Measurements from ENCODE around the gene HTRA3. TPM values are rescaled to one million over a fixed set of nuclear protein-coding genes. Genes with fewer than 3 reads are reported as not detected.

The HTRA3 gene
- total and polyA plus RNA-seq, 2 of the 4 experiments (the other 2 are of a cell fraction), result 1.3 to 9.5 TPM

DNA sequence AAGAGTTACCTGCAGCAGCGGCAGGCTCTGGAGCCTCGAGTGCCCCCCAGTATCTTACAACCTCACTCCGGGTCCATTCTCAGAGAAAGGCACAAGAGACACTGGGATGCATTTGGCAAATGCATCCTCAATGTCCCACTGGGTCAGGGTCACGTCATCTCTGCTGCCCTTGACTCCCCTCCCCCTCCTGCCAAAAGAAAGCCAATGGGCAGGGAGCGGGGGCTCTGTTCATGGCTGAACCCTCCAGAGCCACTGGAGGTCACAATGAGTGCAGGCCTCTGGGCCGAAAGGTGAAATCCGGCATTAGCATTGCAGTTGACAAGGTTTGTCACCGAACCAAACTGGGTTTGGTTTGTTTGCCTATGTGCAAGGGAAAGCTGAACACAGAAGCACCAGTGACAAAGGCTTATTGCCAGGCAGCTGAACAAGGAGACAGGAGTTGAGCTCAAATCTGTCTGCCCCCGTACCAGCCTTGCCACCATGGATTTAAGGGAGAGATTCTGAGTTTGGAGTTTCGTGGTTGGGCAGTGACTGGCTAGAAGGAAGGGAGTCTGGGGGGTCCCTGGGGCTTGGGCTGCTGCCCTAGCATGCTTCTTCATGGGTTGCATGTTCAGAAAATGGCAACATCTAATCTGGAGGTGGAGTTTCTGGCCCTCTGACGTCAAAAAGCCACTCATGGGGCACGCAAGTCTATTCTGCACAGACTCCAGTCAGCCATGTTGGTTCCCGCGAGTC, 64.3 kb downstream of the HTRA3 start:
- in situ Hi-C loops (cut with MboI; ENCODE audit: low sequenced_read_pairs), result no loop called here
- no peak for ATAC-seq (ENCODE audit: low read depth)

More for the DNA sequence above, 64.3 kb downstream of the HTRA3 start:
- Histone ChIP-seq H2BK20ac (ENCODE audit: low read depth, low read length) (no peak overlapping the region), H3K56ac (ENCODE audit: extremely low read depth, insufficient read depth, low read length) (no peak overlapping the region), H3K36me3 (ENCODE audit: control insufficient read depth, insufficient read depth, low read length) (no peaks in the 10 kb centered on the region), H3K9me3 (ENCODE audit: control insufficient read depth, insufficient read depth, low read length) (peaks cover 5% of the 10 kb centered on the region), H3K9ac (ENCODE audit: low read depth, low read length) (no peak overlapping the region), H3K4me3 (ENCODE audit: insufficient read depth, low read depth, low read length) (no peak overlapping the region), H2BK5ac (ENCODE audit: low read depth, low read length, poor library complexity, severe bottlenecking) (no peak overlapping the region), H3K18ac (ENCODE audit: low read depth, low read length) (no peak overlapping the region), H3K4ac (ENCODE audit: low read depth, low read length) (no peak overlapping the region), H3K4me2 (ENCODE audit: low read depth, low read length) (no peak overlapping the region), H3K23ac (ENCODE audit: low read depth, low read length) (no peak overlapping the region), H4K8ac (ENCODE audit: low read depth in 2 of 2, low read length in 2 of 2) (no peak overlapping the region), H4K20me1 (ENCODE audit: insufficient read depth, low read length) (no peaks in the 10 kb centered on the region; the same call in 1 of the 2 replicates), H3K79me1 (ENCODE audit: low read depth in 1 of 2, low read length in 2 of 2) (no peaks in the 10 kb centered on the region), H2BK120ac (ENCODE audit: low read depth, low read length) (no peak overlapping the region), H2AFZ (replicated peaks; ENCODE audit: low read length, poor library complexity) (no peak overlapping the region), H2AK9ac (replicated peaks; ENCODE audit: low read depth, low read length, poor library complexity) (peak overlapping the region; percentile 32), H3K14ac (replicated peaks; ENCODE audit: low read depth, low read length) (no peak overlapping the region), H4K91ac (ENCODE audit: insufficient read depth, low read depth, low read length) (no peak overlapping the region), H3K9me1 (ENCODE audit: insufficient read depth, low read length) (no peaks in the 10 kb centered on the region; the same call in 1 of the 2 replicates), H3K4me1 (ENCODE audit: control insufficient read depth, insufficient read depth, low read length) (no peaks in the 10 kb centered on the region), H4K5ac (ENCODE audit: low read depth, low read length) (no peak overlapping the region), H2BK15ac (ENCODE audit: low read depth, low read length) (no peak overlapping the region), H3K27ac (ENCODE audit: insufficient read depth, low read length) (no peak overlapping the region), H2AK5ac (ENCODE audit: low read depth, low read length) (no peak overlapping the region), H3K27me3 (ENCODE audit: control insufficient read depth, insufficient read depth, low read length) (peaks cover 15% of the 10 kb centered on the region)
- WGBS, 2 experiments (ENCODE audit: extremely low coverage in 2 of 2, insufficient read length in 1 of 2), result 86% methylated on average over 9 of the region's 14 CpGs; no CpG with 5 or more reads in 1 of the 2 experiments
- ChIA-PET POLR2A (ENCODE audit: unreplicated experiment) (no interaction called here), CTCF (interaction anchor here (0.7 kb wide), 1 partner anchor 88 kb away, joined by 3 read pairs; no protein-coding TSS in a partner anchor)
- dilution Hi-C loops (cut with HindIII; ENCODE audit: low sequenced_read_pairs, unreplicated experiment) (no loop called here), intact Hi-C loops (cut with micrococcal nuclease) (no loop called here)
- DNase-seq, result no peak
- TF ChIP-seq SMC3 (IDR thresholded peaks at IDR 0.05; ENCODE audit: low read depth, low read length) (no peak), RCOR1 (IDR thresholded peaks at IDR 0.05; ENCODE audit: insufficient replicate concordance, low read length) (no peak), CHD1 (IDR thresholded peaks at IDR 0.05; ENCODE audit: low read depth, low read length) (no peak), RFX5 (IDR thresholded peaks at IDR 0.05; ENCODE audit: low read depth, low read length) (no peak), MXI1 (IDR thresholded peaks at IDR 0.05; ENCODE audit: borderline replicate concordance, low read depth, low read length) (no peak), MAFK (IDR thresholded peaks at IDR 0.05; ENCODE audit: low read depth, low read length) (no peak), FOS (IDR thresholded peaks at IDR 0.05; ENCODE audit: low read depth, low read length) (no peak), MAZ (IDR thresholded peaks at IDR 0.05; ENCODE audit: borderline replicate concordance, low read depth, low read length) (no peak), NFE2L2 (IDR thresholded peaks at IDR 0.05; ENCODE audit: low read depth, low read length) (no peak), RAD21 (IDR thresholded peaks at IDR 0.05; ENCODE audit: low read length) (no peak), POLR2A (IDR thresholded peaks at IDR 0.05; ENCODE audit: low read depth, low read length) (no peak), BHLHE40 (IDR thresholded peaks at IDR 0.05; ENCODE audit: low read depth, low read length) (no peak)
- TF ChIP-seq, protein P1, sequence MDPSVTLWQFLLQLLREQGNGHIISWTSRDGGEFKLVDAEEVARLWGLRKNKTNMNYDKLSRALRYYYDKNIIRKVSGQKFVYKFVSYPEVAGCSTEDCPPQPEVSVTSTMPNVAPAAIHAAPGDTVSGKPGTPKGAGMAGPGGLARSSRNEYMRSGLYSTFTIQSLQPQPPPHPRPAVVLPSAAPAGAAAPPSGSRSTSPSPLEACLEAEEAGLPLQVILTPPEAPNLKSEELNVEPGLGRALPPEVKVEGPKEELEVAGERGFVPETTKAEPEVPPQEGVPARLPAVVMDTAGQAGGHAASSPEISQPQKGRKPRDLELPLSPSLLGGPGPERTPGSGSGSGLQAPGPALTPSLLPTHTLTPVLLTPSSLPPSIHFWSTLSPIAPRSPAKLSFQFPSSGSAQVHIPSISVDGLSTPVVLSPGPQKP (IDR thresholded peaks at IDR 0.05; ENCODE audit: borderline replicate concordance, low read depth, low read length), result no peak
- TF ChIP-seq, protein P2, sequence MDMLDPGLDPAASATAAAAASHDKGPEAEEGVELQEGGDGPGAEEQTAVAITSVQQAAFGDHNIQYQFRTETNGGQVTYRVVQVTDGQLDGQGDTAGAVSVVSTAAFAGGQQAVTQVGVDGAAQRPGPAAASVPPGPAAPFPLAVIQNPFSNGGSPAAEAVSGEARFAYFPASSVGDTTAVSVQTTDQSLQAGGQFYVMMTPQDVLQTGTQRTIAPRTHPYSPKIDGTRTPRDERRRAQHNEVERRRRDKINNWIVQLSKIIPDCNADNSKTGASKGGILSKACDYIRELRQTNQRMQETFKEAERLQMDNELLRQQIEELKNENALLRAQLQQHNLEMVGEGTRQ (IDR thresholded peaks at IDR 0.05; ENCODE audit: low read depth, low read length), result no peak
- no TSS peak for BruUV-seq (replicated peaks)

Data from IMR-90 (cell line).